ENCODE measurements around the gene MRC2. TPM values are rescaled to one million over a fixed set of nuclear protein-coding genes. Genes with fewer than 3 reads are reported as not detected.

MRC2 gene
- total RNA-seq, 4 donors from 2014 or later, result 7.9 to 47.2 (median 14.5) TPM

- DNase-seq, result no peak
- TF ChIP-seq EP300 (IDR thresholded peaks at IDR 0.05; ENCODE audit: low read depth) (no peak), POLR2A (IDR thresholded peaks at IDR 0.05) (no peak), POLR2AphosphoS5 (IDR thresholded peaks at IDR 0.05) (no peak)
- TF ChIP-seq, protein P1, sequence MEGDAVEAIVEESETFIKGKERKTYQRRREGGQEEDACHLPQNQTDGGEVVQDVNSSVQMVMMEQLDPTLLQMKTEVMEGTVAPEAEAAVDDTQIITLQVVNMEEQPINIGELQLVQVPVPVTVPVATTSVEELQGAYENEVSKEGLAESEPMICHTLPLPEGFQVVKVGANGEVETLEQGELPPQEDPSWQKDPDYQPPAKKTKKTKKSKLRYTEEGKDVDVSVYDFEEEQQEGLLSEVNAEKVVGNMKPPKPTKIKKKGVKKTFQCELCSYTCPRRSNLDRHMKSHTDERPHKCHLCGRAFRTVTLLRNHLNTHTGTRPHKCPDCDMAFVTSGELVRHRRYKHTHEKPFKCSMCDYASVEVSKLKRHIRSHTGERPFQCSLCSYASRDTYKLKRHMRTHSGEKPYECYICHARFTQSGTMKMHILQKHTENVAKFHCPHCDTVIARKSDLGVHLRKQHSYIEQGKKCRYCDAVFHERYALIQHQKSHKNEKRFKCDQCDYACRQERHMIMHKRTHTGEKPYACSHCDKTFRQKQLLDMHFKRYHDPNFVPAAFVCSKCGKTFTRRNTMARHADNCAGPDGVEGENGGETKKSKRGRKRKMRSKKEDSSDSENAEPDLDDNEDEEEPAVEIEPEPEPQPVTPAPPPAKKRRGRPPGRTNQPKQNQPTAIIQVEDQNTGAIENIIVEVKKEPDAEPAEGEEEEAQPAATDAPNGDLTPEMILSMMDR (IDR thresholded peaks at IDR 0.05), result no peak
- Histone ChIP-seq H3K36me3 (no peaks in the 10 kb centered on the region), H3K4me3 (no peak overlapping the region), H3K4me1 (no peaks in the 10 kb centered on the region), H3K9me3 (no peaks in the 10 kb centered on the region), H3K27me3 (no peaks in the 10 kb centered on the region), H3K27ac (no peak overlapping the region)
- WGBS, 2 donors (ENCODE audit: low coverage in 1 of 2), result 86% methylated on average over 24 of the region's 24 CpGs; no CpG with 5 or more reads in 1 of the 2 donors
- in situ Hi-C loops (cut with MboI; ENCODE audit: low pct_ligation_motif_present in 1 of 4, low pct_unique_long_range_greater_than_20kb in 1 of 4, low sequenced_read_pairs in 3 of 4) (no loop called here), intact Hi-C loops (cut with DNase I; ENCODE audit: low total_unique reads) (no loop called here)
These were observed 42.8 kb downstream of the MRC2 start for GRCh38 chr17:62670202-62670821.

DNA sequence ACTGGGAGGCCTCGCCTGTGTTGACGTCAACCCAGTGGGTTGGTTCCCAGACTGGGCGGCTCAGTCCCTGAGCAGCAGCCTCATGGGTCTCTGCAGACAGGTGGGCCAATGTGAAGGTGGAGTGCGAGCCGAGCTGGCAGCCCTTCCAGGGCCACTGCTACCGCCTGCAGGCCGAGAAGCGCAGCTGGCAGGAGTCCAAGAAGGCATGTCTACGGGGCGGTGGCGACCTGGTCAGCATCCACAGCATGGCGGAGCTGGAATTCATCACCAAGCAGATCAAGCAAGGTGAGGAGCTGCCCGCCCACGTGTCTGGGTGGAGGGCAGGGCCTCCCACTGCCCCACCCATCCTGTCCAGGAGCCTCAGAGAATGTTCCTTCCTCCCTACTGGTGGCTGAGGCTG, 44.1 kb downstream of the MRC2 start:
- WGBS, 2 donors (ENCODE audit: low coverage in 1 of 2), result 65% methylated on average over 14 of the region's 14 CpGs; no CpG with 5 or more reads in 1 of the 2 donors
- Histone ChIP-seq H3K36me3 (no peaks in the 10 kb centered on the region), H3K4me1 (no peaks in the 10 kb centered on the region), H3K27ac (no peak overlapping the region), H3K9me3 (no peaks in the 10 kb centered on the region), H3K27me3 (no peaks in the 10 kb centered on the region), H3K4me3 (no peak overlapping the region)
- peak; percentile 54 for DNase-seq
- intact Hi-C loops (cut with DNase I; ENCODE audit: low total_unique reads), result no loop called here
- in situ Hi-C loops (cut with MboI; ENCODE audit: low pct_ligation_motif_present in 1 of 4, low pct_unique_long_range_greater_than_20kb in 1 of 4, low sequenced_read_pairs in 3 of 4), result no loop called here
- TF ChIP-seq, protein P1 (IDR thresholded peaks at IDR 0.05), result no peak
- TF ChIP-seq POLR2AphosphoS5 (IDR thresholded peaks at IDR 0.05) (no peak), POLR2A (IDR thresholded peaks at IDR 0.05) (no peak), EP300 (IDR thresholded peaks at IDR 0.05; ENCODE audit: low read depth) (no peak)

DNA sequence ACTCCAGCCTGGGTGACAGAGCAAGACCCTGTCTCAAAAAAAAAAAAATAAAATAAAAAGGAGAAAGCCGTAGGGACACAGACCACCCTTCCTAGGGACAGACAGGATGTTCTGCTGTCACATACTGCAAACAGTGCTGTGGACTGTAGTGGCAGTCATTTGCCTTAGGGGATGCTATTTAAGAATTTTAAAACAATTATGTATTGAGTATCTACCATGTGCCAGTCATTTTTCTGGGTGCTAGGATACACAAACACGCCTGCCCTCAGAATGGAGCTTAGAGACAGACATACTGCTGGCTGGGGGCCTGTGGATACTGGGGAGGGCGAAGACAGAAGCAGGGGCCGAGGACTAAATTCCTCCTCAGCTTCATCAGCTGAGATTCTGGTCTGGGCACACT, 45.5 kb downstream of the MRC2 start:
- TF ChIP-seq EP300 (IDR thresholded peaks at IDR 0.05; ENCODE audit: low read depth), result no peak
- TF ChIP-seq, protein P1 (IDR thresholded peaks at IDR 0.05), result no peak
- no peak for TF ChIP-seq POLR2AphosphoS5 (IDR thresholded peaks at IDR 0.05)
- no peak for TF ChIP-seq POLR2A (IDR thresholded peaks at IDR 0.05)
- in situ Hi-C loops (cut with MboI; ENCODE audit: low pct_ligation_motif_present in 1 of 4, low pct_unique_long_range_greater_than_20kb in 1 of 4, low sequenced_read_pairs in 3 of 4) (no loop called here), intact Hi-C loops (cut with DNase I; ENCODE audit: low total_unique reads) (no loop called here)
- Histone ChIP-seq H3K9me3 (no peaks in the 10 kb centered on the region), H3K36me3 (no peaks in the 10 kb centered on the region), H3K27ac (no peak overlapping the region), H3K4me1 (no peaks in the 10 kb centered on the region), H3K4me3 (no peak overlapping the region), H3K27me3 (no peaks in the 10 kb centered on the region)
- no peak for DNase-seq
- 68 to 94% methylated on average over 2 to 4 of the region's 4 CpGs for WGBS, 2 donors (ENCODE audit: low coverage in 1 of 2)

DNA sequence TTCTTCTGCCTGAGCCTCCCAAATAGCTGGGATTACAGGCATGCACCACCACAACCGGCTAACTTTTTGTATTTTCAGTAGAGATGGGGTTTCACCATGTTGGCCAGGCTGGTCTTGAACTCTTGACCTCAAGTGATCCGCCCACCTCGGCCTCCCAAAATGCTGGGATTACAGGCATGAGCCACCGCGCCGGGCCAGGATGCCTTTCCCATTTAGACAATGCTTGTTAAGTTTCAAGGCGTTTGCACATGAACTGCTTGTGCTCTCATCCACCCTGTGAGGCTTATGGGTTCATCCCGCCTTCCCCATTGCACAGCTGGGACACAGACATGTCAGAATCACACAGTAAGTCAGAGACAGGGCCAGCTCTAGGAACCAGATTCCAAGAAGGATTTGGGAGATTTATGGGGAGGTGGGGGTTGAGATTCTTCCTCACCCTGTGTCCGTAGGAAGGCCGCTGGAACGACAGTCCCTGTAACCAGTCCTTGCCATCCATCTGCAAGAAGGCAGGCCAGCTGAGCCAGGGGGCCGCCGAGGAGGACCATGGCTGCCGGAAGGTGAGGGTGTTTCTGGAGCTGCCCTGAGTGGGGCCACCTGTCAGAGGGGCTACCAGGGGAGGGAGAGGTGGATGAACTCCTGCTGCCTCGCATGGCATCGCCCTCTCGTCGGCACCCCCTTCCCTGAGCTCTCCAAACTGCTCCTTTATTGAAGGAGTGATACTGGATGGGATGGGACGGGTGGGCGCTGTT, 46.3 kb downstream of the MRC2 start:
- Histone ChIP-seq H3K36me3 (no peaks in the 10 kb centered on the region), H3K9me3 (no peaks in the 10 kb centered on the region), H3K27me3 (no peaks in the 10 kb centered on the region), H3K4me1 (no peaks in the 10 kb centered on the region), H3K27ac (no peak overlapping the region), H3K4me3 (no peak overlapping the region)
- TF ChIP-seq POLR2AphosphoS5 (IDR thresholded peaks at IDR 0.05) (no peak), EP300 (IDR thresholded peaks at IDR 0.05; ENCODE audit: low read depth) (no peak), POLR2A (IDR thresholded peaks at IDR 0.05) (no peak)
- TF ChIP-seq, protein P1 (IDR thresholded peaks at IDR 0.05), result no peak
- in situ Hi-C loops (cut with MboI; ENCODE audit: low pct_ligation_motif_present in 1 of 4, low pct_unique_long_range_greater_than_20kb in 1 of 4, low sequenced_read_pairs in 3 of 4) (no loop called here), intact Hi-C loops (cut with DNase I; ENCODE audit: low total_unique reads) (no loop called here)
- WGBS, 2 donors (ENCODE audit: low coverage in 1 of 2), result 83% methylated on average over 16 of the region's 20 CpGs; no CpG with 5 or more reads in 1 of the 2 donors
- no peak for DNase-seq
